HEK293T (cell line): ENCODE results near the gene TRABD2B.

Source experiments
- ELF4 ChIP-seq: fragments of 450-650 bp; IDR thresholded peaks from 2 replicates; pipeline ENCODE4 v1.6.1; 2017; ENCODE audit warnings: antibody characterized with exemption
- FOXA1 ChIP-seq: fragments of 450-650 bp; IDR thresholded peaks from 2 replicates; pipeline ENCODE4 v1.6.1; 2016; ENCODE audit warnings: mild to moderate bottlenecking
- FOXK2 ChIP-seq: fragments of 450-650 bp; IDR thresholded peaks from 2 replicates; pipeline ENCODE4 v1.6.1; 2016; ENCODE audit warnings: mild to moderate bottlenecking
- FOXM1 ChIP-seq: fragments of 450-650 bp; IDR thresholded peaks from 2 replicates; pipeline ENCODE4 v1.6.1; 2017; ENCODE audit warnings: mild to moderate bottlenecking, borderline replicate concordance
- HDGF ChIP-seq: fragments of 450-650 bp; IDR thresholded peaks from 2 replicates; pipeline ENCODE4 v1.6.1; 2017; ENCODE audit warnings: antibody characterized with exemption, borderline replicate concordance
- L3MBTL2 ChIP-seq: fragments of 450-650 bp; conservative IDR thresholded peaks from 2 replicates; pipeline ENCODE4 v1.6.1; 2016; ENCODE audit warnings: mild to moderate bottlenecking
- NFRKB ChIP-seq: fragments of 450-650 bp; IDR thresholded peaks from 2 replicates; pipeline ENCODE4 v1.6.1; 2016; ENCODE audit warnings: mild to moderate bottlenecking, moderate library complexity
- SP1 ChIP-seq: fragments of 450-650 bp; IDR thresholded peaks from 2 replicates; pipeline ENCODE4 v1.6.1; 2017
- ZNF384 ChIP-seq: fragments of 450-650 bp; IDR thresholded peaks from 2 replicates; pipeline ENCODE4 v1.6.1; 2016
- TF ChIP-seq, protein P1 (sequence below): fragments of 450-650 bp; IDR thresholded peaks from 2 replicates; pipeline ENCODE4 v1.6.1; 2016

DNA sequence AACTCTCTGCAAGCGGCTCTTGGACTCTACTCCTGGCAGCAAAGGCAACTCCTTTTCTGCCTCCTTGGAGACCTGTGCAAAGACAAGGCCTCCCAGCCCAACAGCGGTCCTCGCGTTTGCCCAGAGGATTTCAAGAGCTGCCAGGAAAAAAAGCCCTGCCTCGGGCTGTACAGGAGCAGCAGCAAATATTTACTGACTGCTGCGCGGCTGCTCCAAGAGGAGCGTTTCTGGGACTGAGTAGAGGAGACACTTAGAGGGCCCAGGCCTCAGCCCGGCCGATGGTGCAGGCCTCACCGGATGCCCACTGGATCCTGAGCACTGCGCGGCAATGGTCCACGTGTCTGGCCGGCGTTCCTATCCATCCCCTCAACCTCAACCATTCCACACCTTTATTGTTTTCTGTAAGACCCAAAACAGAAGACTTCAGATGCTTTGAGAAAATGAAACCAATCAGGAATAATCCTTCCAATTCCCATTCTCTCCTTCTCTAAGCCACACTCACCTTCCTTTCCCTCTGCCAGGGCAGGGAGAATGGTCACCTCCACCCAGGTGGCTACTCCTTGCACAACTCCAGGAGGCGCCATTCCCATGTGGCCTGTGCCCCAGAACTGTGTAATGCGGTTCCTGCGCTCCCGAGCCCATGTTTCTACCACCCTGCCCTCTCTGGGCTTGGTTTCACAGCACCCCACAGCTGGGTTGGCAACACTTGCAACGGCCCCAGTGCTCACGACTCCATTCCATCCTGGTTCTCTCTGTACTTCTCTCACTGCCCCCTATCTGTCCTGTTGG lies 215.8 kb downstream of the TRABD2B start:
- TF ChIP-seq FOXA1 (no peak), ELF4 (no peak), FOXM1 (no peak), ZNF384 (no peak), SP1 (no peak), L3MBTL2 (no peak), NFRKB (no peak), HDGF (no peak), FOXK2 (no peak)
- TF ChIP-seq, protein P1, sequence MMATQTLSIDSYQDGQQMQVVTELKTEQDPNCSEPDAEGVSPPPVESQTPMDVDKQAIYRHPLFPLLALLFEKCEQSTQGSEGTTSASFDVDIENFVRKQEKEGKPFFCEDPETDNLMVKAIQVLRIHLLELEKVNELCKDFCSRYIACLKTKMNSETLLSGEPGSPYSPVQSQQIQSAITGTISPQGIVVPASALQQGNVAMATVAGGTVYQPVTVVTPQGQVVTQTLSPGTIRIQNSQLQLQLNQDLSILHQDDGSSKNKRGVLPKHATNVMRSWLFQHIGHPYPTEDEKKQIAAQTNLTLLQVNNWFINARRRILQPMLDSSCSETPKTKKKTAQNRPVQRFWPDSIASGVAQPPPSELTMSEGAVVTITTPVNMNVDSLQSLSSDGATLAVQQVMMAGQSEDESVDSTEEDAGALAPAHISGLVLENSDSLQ, result no peak
